K562 (cell line): ENCODE data around the gene AKAP10. TPM values are rescaled to one million over a fixed set of nuclear protein-coding genes. Genes with fewer than 3 reads are reported as not detected.
A peak's percentile ranks its signal among the peaks of the same experiment; 100 is the strongest.

Source experiments
- ARID2 ChIP-seq: fragments of 450-650 bp; IDR thresholded peaks from 2 replicates; pipeline ENCODE4 v1.6.1; 2017; ENCODE audit warnings: antibody characterized with exemption, mild to moderate bottlenecking
- DACH1 ChIP-seq: fragments of 450-650 bp; IDR thresholded peaks from 2 replicates; pipeline ENCODE4 v1.6.1; 2018; ENCODE audit not compliant: partially characterized antibody
- FOXK1 ChIP-seq: sonication (generic); formaldehyde crosslinking; IDR thresholded peaks from 2 replicates; pipeline ENCODE4 v1.8.0; 2022; ENCODE audit warnings: missing genetic modification reagents, mild to moderate bottlenecking, borderline replicate concordance
- FOXM1 ChIP-seq, 2 experiments: fragments of 450-650 bp in 1 of 2; sonication (generic) in 1 of 2; formaldehyde crosslinking in 1 of 2; IDR thresholded peaks; 2 replicates each; pipeline versions ENCODE4 v1.6.1 to v1.9.0; 2017 to 2022; ENCODE audit warnings: low read depth in 2 of 2, mild to moderate bottlenecking in 2 of 2, missing genetic modification reagents in 1 of 2, moderate library complexity in 1 of 2
- KDM1A ChIP-seq, 2 experiments: fragments of 450-650 bp; IDR thresholded peaks; 2 replicates each; pipeline ENCODE4 v1.6.1; 2016; ENCODE audit warnings: mild to moderate bottlenecking in 2 of 2
- MEF2D ChIP-seq: conservative IDR thresholded peaks from 2 replicates; pipeline ENCODE4 v1.6.1; 2016; ENCODE audit warnings: low read depth, missing genetic modification characterization, missing compliant biosample characterization
- MTA3 ChIP-seq: fragments of 450-650 bp; formaldehyde crosslinking; IDR thresholded peaks from 2 replicates; pipeline ENCODE4 v1.6.1; 2017; ENCODE audit warnings: mild to moderate bottlenecking, borderline replicate concordance
- PHTF2 ChIP-seq: fragments of 250-450 bp; sonication (Bioruptor Pico); IDR thresholded peaks from 2 replicates; pipeline ENCODE4 v1.5.0; 2021; ENCODE audit warnings: mild to moderate bottlenecking
- TAF7 ChIP-seq: fragments of 450-650 bp; IDR thresholded peaks from 2 replicates; pipeline ENCODE4 v1.6.1; 2016; ENCODE audit warnings: missing genetic modification characterization, missing compliant biosample characterization
- ZBTB1 ChIP-seq: sonication (generic); formaldehyde crosslinking; IDR thresholded peaks from 2 replicates; pipeline ENCODE4 v1.8.1; 2023; ENCODE audit warnings: missing genetic modification reagents, low read depth, mild to moderate bottlenecking, borderline replicate concordance
- ZNF282 ChIP-seq: sonication (generic); formaldehyde crosslinking; IDR thresholded peaks from 2 replicates; pipeline ENCODE4 v1.8.1; 2023; ENCODE audit warnings: missing genetic modification reagents
- polyA plus RNA-seq, 8 experiments: library from polyadenylated mRNA; depleted of rRNA in 4 of 8; stranded (reverse) in 5 of 8; unstranded in 3 of 8; fragments of >200 nt; fragmentation: Nextera tagmentation in 2 of 8; fragmentation: Illumina TruSeq in 1 of 8; extraction: Ambion mirVana in 2 of 8; extraction: Trizol in 1 of 8; gene quantifications; 2 replicates each; pipeline versions ENCODE4 v1.2.1 to v1.2.3, GENCODE V29; 2011 to 2014; ENCODE audit warnings: inconsistent platforms in 1 of 8, missing spikeins in 1 of 8
- total RNA-seq, 7 experiments: library from RNA; depleted of rRNA in 6 of 7; stranded (reverse); fragments of >200 nt in 6 of 7; fragmentation: Illumina TruSeq in 2 of 7; extraction: Trizol in 2 of 7; gene quantifications; 2 replicates each; pipeline versions ENCODE4 v1.2.1 to v1.2.3, GENCODE V29; 2011 to 2021; ENCODE audit warnings: low replicate concordance in 1 of 7
- TF ChIP-seq, protein P1 (sequence below), 3 experiments: fragments of 200-800 bp in 1 of 3; sonication (Bioruptor generic) in 1 of 3; sonication (generic) in 1 of 3; formaldehyde crosslinking in 1 of 3; IDR thresholded peaks; 2 replicates each; pipeline versions ENCODE4 v1.6.1 to v1.8.0; 2016 to 2022; ENCODE audit warnings: mild to moderate bottlenecking in 2 of 3, missing compliant biosample characterization in 2 of 3, missing genetic modification characterization in 2 of 3, missing genetic modification reagents in 1 of 3
- TF ChIP-seq, protein P2 (sequence below): sonication (generic); formaldehyde crosslinking; IDR thresholded peaks from 2 replicates; pipeline ENCODE4 v1.8.0; 2022; ENCODE audit warnings: mild to moderate bottlenecking, low read depth, missing genetic modification reagents
- TF ChIP-seq, protein P3 (sequence below): fragments of 200-400 bp; formaldehyde crosslinking; IDR thresholded peaks from 2 replicates; pipeline ENCODE4 v1.6.1; 2017; ENCODE audit warnings: mild to moderate bottlenecking, low read depth, low read length, moderate library complexity
- TF ChIP-seq, protein P4 (sequence below): sonication (generic); formaldehyde crosslinking; IDR thresholded peaks from 2 replicates; pipeline ENCODE4 v1.8.0; 2022; ENCODE audit warnings: mild to moderate bottlenecking, missing genetic modification reagents
- TF ChIP-seq, protein P5 (sequence below), 2 experiments: fragments of 250-450 bp in 1 of 2; fragments of 450-650 bp in 1 of 2; sonication (Bioruptor Pico) in 1 of 2; IDR thresholded peaks; 2 replicates each; pipeline versions ENCODE4 v1.6.1 to v1.8.0; 2016 to 2021; ENCODE audit warnings: mild to moderate bottlenecking in 2 of 2, moderate library complexity in 2 of 2, missing compliant biosample characterization in 1 of 2, missing genetic modification characterization in 1 of 2
- TF ChIP-seq, protein P6 (sequence below), 2 experiments: fragments of 450-650 bp in 1 of 2; IDR thresholded peaks; 2 replicates each; pipeline ENCODE4 v1.6.1; 2011 to 2017; ENCODE audit warnings: low read depth in 2 of 2, antibody characterized with exemption in 1 of 2, borderline replicate concordance in 1 of 2, low read length in 1 of 2, mild to moderate bottlenecking in 1 of 2, mixed read lengths in 1 of 2; ENCODE audit not compliant: control insufficient read depth in 1 of 2

Gene AKAP10
- total and polyA plus RNA-seq, 9 of the 15 experiments (the other 6 are each of a cell fraction or from before 2014, with no cell fraction given): 4.0 to 20.3 (median 8.2) TPM

DNA sequence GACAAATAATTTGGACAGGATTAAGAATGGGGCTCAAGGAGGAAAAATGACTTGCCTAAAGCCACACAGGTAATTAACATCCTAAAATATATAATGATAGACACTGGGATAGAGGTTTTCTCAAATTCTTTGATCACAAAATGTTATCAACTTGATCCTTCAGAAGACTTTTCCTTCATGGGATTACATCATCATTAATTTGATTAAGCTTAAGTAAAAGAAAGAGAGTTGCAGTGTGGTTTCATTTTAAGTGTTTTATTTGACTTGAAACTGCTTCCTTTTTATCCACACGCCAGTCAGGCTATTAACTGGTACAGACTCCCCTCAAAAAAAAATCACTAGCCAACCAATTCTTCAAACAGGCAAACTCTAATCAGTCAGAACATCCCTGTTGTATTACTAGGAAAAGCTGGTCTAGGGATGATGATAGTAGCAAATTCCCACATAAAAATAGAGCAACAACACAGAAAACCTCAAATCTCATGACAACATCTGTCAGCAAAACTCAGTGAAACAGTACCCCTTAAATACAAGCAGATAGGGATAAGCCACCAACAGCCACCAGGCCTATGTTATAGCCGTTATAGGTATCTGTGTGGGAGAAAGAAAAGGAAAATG, 32.5 kb downstream of the AKAP10 start (continued):
- TF ChIP-seq, protein P1, sequence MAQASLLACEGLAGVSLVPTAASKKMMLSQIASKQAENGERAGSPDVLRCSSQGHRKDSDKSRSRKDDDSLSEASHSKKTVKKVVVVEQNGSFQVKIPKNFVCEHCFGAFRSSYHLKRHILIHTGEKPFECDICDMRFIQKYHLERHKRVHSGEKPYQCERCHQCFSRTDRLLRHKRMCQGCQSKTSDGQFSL (CRISPR knock-in tag; IDR thresholded peaks at IDR 0.05): no peak
- TF ChIP-seq, protein P1 (tag; IDR thresholded peaks at IDR 0.05): no peak
- TF ChIP-seq, protein P2, sequence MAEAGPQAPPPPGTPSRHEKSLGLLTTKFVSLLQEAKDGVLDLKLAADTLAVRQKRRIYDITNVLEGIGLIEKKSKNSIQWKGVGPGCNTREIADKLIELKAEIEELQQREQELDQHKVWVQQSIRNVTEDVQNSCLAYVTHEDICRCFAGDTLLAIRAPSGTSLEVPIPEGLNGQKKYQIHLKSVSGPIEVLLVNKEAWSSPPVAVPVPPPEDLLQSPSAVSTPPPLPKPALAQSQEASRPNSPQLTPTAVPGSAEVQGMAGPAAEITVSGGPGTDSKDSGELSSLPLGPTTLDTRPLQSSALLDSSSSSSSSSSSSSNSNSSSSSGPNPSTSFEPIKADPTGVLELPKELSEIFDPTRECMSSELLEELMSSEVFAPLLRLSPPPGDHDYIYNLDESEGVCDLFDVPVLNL (CRISPR knock-in tag): no peak
- TF ChIP-seq ZNF282 (CRISPR knock-in tag): no peak
- TF ChIP-seq, protein P3, sequence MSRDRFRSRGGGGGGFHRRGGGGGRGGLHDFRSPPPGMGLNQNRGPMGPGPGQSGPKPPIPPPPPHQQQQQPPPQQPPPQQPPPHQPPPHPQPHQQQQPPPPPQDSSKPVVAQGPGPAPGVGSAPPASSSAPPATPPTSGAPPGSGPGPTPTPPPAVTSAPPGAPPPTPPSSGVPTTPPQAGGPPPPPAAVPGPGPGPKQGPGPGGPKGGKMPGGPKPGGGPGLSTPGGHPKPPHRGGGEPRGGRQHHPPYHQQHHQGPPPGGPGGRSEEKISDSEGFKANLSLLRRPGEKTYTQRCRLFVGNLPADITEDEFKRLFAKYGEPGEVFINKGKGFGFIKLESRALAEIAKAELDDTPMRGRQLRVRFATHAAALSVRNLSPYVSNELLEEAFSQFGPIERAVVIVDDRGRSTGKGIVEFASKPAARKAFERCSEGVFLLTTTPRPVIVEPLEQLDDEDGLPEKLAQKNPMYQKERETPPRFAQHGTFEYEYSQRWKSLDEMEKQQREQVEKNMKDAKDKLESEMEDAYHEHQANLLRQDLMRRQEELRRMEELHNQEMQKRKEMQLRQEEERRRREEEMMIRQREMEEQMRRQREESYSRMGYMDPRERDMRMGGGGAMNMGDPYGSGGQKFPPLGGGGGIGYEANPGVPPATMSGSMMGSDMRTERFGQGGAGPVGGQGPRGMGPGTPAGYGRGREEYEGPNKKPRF: no peak
- no peak for TF ChIP-seq DACH1
- TF ChIP-seq, protein P4, sequence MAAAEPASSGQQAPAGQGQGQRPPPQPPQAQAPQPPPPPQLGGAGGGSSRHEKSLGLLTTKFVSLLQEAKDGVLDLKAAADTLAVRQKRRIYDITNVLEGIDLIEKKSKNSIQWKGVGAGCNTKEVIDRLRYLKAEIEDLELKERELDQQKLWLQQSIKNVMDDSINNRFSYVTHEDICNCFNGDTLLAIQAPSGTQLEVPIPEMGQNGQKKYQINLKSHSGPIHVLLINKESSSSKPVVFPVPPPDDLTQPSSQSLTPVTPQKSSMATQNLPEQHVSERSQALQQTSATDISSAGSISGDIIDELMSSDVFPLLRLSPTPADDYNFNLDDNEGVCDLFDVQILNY: no peak
- no peak for TF ChIP-seq ZBTB1
- peak; percentile 62; the same call in 1 of the 2 replicates for TF ChIP-seq FOXM1 (IDR thresholded peaks at IDR 0.05; ENCODE audit: low read depth)
- TF ChIP-seq FOXM1 (CRISPR knock-in tag; IDR thresholded peaks at IDR 0.05; ENCODE audit: low read depth): no peak
- TF ChIP-seq ARID2: no peak
- TF ChIP-seq, protein P5, sequence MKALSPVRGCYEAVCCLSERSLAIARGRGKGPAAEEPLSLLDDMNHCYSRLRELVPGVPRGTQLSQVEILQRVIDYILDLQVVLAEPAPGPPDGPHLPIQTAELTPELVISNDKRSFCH (CRISPR knock-in tag; IDR thresholded peaks at IDR 0.05): no peak
- TF ChIP-seq, protein P5 (tag; IDR thresholded peaks at IDR 0.05): no peak
- no peak for TF ChIP-seq PHTF2 (CRISPR knock-in tag)
- TF ChIP-seq KDM1A (IDR thresholded peaks at IDR 0.05): peak; percentile 63 to 82
- no peak for TF ChIP-seq MTA3
- TF ChIP-seq, protein P6, sequence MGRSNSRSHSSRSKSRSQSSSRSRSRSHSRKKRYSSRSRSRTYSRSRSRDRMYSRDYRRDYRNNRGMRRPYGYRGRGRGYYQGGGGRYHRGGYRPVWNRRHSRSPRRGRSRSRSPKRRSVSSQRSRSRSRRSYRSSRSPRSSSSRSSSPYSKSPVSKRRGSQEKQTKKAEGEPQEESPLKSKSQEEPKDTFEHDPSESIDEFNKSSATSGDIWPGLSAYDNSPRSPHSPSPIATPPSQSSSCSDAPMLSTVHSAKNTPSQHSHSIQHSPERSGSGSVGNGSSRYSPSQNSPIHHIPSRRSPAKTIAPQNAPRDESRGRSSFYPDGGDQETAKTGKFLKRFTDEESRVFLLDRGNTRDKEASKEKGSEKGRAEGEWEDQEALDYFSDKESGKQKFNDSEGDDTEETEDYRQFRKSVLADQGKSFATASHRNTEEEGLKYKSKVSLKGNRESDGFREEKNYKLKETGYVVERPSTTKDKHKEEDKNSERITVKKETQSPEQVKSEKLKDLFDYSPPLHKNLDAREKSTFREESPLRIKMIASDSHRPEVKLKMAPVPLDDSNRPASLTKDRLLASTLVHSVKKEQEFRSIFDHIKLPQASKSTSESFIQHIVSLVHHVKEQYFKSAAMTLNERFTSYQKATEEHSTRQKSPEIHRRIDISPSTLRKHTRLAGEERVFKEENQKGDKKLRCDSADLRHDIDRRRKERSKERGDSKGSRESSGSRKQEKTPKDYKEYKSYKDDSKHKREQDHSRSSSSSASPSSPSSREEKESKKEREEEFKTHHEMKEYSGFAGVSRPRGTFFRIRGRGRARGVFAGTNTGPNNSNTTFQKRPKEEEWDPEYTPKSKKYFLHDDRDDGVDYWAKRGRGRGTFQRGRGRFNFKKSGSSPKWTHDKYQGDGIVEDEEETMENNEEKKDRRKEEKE (IDR thresholded peaks at IDR 0.05; ENCODE audit: borderline replicate concordance in 1 of 2, control insufficient read depth in 1 of 2, low read depth in 2 of 2, low read length in 1 of 2): no peak
- no peak for TF ChIP-seq FOXK1 (CRISPR knock-in tag)
- TF ChIP-seq TAF7 (tag): no peak
- TF ChIP-seq MEF2D (tag): 0 out of 2 replicates have a peak, but pooled peaks have one; percentile 23
